GM21423 (cell line): Measurements from ENCODE around the gene GRHL3.

Experiments
- ATAC-seq: cut with Tn5 transposase; IDR thresholded peaks from one replicate; pipeline ENCODE4 v1.9.1; 2021; ENCODE audit warnings: mild to moderate bottlenecking, moderate library complexity; ENCODE audit not compliant: unreplicated experiment

GRHL3 gene

GRCh38 chr1:24317081-24317480, 2.1 kb upstream of the GRHL3 start:
- ATAC-seq: no peak

DNA sequence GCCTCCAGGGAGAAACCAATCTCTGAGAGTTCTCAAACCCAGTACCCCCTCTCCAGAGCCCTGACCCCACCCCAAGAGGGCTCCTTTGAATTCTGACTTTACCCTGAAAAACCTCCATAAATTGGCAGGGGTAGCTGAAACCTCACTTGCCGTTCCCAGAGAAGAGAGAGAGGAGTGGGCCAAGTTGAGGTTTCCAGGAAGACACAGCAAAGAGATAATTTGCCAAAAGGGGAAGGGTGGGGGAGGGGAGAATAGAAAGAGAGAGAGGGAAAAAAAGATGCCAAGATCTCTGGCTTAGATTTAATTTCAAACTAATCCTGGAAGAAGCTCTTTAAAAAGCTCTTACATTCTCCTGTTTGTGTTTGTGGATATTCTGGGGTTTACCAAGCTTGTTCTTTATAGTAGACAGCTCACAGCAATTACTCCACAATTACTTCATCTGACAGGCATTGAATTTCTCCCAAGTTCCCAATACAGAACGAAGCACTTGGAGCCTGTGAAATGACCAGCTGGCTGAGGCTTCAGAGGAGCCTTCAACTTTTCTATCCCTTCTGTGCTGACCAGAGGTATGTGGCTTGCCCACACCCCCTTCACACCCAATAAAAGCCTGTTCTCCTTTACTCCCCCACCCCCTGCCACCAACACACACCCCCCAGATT, 1.1 kb upstream of the GRHL3 start:
- ATAC-seq: no peak

DNA sequence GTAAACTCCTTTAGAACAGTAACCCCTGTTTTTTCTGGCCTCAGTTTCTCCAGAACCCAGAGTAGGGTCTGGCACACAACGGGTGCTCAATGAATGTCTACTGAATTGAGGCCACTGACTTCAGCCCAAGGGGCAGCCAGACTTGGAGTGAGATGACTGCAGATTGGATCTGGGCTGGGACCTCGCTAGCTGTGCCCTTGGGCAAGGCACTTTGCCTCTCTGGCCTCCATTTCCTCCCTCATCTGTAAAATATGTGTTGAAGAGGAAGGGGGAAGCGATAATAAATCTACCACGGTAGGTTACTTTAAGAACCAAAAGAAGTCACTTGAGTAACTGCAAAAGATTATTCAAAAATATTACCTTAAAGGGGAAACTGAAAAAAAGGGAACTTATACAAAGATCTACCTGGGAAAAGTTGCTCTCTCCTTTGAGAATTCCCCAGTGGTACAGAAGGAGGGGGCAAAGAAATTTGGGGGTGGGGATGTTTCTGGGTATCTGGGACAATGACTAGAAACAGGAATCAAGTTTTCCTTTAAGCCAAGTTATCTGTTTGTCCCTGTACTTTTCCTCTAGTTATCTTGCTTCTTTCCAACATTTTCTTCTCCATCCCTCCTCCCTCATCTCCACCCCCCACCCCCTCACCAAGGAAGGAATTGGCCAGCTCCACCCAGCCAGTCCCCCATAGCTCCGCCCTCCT, 394 bp upstream of the GRHL3 start:
- ATAC-seq: no peak

GRCh38 chr1:24319962-24320361, 805 bp downstream of the GRHL3 start:
- ATAC-seq: no peak

DNA sequence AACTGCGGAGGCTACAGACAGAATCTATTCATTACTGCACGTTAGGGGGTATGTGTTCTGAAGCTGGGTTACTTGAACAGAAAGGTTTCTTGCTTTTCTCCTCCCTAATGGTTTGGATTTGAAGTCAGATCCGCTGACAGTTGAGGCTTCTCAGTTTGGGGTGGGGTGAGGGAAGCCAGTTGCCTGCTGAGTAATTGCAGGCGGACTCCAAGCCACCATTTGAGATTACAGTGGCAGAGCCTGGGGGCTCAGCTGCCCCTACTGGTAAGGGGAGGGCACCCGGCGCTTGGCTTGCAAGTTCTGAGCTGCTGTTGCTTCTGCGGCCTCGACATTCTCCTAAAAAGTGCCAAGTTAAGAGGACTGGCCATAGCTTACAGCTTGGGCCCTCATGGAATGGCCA, 2.0 kb downstream of the GRHL3 start:
- no peak for ATAC-seq

- ATAC-seq: peak; percentile 59
Measured at GRCh38 chr1:24321697-24322469, 2.7 kb downstream of the GRHL3 start.

GRCh38 chr1:24322470-24323177, 3.5 kb downstream of the GRHL3 start:
- ATAC-seq: peak; percentile 18

- ATAC-seq: no peak
Measured at GRCh38 chr1:24323281-24323680, 4.1 kb downstream of the GRHL3 start.

GRCh38 chr1:24324903-24325302, 5.7 kb downstream of the GRHL3 start:
- ATAC-seq: no peak

GRCh38 chr1:24325587-24326449, 6.7 kb downstream of the GRHL3 start:
- ATAC-seq: no peak

DNA sequence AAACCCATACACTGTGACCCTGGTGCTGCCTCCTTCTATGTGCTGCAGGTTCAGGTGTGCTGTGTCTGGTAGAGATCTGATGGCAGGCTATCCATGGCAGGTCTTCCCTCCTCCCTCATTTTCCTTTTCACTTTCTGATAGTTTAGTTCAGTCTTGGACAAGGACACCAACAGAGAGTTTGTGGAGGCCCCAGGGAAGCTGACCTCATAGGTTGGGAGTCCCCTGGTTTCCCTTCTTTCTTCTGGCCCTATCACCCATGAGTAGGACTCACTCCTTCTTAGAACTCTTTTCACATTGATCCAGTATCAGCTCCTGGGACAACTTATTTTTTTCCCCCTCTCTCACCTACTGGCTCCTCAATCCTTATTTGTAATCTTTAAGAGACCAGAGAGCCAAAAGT, 8.3 kb downstream of the GRHL3 start:
- ATAC-seq: no peak

- ATAC-seq: no peak
Measured at GRCh38 chr1:24327891-24328290, 8.7 kb downstream of the GRHL3 start.

DNA sequence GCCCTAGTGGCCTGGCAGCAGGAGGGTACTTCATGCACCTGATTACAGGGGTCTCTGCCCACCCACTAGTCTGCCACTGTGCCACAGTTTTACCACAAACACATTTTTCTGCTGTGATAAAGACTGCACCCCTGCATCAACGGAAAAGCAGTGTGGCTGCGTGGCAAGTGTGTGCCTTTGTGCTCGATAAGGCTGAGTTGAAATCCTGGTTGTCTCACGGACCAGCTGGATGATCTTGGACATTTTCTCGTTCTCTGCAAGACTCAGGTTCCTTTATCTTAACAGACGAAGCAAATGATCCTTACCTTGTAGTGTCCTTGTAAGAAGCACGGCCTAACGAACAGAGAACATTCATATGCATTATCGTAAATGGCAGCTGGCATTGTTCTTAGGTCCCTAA, 10.2 kb downstream of the GRHL3 start:
- no peak for ATAC-seq

DNA sequence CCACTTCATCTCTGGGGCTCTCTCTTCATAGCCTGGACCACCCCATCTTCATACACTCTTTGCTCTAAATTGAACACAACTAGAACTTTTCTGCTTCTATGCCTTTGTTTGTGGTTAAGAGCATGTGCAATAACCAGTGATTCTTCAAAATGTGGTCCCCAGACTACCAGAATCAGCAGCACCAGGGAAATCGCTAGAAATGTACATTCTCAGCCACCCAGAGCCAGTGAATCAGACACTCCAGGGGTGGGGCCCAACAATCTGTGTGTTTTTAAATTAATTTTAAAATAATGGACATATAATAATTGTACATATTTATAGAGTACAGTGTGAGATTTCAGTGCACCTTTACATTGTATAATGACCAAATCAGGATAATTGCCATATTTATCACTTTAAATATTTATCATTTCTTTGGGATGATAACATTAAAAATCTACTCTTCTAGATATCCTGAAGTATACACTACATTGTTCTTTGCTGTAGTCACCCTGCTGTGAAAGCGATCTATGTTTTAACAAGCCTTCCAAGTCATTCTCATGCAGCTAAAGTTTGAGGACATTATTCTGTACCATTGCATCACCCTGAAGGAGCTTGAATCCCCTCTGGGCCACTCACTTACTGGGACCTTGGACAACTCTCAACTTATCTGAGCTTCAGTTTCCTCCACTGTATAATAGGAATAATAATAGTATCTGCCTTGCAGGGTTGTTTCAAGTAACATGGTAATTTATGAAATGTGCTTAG, 10.8 kb downstream of the GRHL3 start:
- ATAC-seq: no peak

DNA sequence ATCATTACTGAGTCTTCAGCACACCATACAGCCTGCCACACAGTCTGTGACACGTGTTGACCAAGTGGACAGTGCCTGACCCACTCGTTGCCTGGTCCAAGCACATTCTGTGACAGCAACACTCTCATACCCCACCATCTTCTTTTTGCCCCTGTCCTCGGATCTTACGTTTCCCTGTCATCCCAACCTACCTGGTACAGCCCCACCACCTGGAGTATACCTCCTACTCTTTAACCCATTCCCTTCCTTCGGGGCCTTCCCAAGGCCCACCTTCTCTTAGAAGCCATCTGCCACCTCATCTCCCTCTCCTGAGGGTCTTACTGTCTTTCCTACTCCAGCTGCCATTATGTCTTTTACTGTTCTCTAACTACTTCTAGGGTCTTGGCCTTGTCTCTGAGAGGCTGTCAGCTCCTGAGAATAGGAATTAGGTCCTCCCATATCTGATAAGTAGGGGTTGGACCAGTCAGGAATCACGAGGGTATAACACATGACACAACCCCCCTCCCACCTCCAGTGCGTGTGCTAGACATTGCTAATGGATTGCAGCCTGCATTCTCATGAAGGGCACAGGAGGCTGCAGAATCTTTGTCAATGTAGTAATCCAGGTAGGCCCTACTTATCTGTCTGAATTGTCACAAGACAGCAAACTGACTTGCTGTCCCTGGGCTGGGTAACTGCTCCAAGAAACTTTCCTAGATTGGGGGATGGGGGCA, 13.0 kb downstream of the GRHL3 start:
- no peak for ATAC-seq

GRCh38 chr1:24336075-24336474, 16.9 kb downstream of the GRHL3 start:
- ATAC-seq: no peak

DNA sequence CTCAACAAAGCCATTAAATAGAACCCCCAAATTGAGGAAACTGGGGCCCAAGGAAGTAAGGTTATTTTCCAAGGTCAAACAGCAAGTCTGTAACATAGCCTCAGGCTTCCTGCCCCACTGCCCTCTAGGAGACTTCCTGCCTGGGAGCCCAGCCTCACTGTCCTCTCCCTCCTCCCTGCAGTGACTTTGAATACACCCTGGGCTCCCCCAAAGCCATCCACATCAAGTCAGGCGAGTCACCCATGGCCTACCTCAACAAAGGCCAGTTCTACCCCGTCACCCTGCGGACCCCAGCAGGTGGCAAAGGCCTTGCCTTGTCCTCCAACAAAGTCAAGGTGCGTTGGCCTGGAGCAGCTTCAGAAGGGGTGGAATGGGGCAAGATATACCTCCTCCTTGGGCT, 18.3 kb downstream of the GRHL3 start:
- ATAC-seq: no peak

DNA sequence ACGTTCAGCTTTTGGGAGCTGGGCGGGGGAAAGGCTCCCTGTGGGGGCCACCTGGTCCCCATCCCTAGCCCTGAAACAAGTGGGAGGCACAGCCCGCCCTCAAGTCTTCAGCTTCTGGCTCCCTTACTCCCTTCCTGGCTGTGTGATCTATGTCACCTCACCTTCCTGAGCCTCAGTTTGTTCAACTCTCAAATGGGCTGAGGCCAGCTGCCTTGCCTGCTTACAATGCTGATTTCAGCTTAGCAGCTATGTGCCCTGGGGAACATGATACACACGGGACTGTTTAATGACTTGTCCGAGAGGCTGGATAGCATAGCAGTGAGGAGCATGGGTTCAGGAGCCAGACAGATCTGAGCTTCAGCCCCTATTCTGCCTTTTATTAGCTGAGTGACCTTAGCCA, 19.3 kb downstream of the GRHL3 start:
- no peak for ATAC-seq

GRCh38 chr1:24339996-24340395, 20.8 kb downstream of the GRHL3 start:
- no peak for ATAC-seq
